Measurements from ENCODE around the gene GORASP2.

GORASP2 gene

DNA sequence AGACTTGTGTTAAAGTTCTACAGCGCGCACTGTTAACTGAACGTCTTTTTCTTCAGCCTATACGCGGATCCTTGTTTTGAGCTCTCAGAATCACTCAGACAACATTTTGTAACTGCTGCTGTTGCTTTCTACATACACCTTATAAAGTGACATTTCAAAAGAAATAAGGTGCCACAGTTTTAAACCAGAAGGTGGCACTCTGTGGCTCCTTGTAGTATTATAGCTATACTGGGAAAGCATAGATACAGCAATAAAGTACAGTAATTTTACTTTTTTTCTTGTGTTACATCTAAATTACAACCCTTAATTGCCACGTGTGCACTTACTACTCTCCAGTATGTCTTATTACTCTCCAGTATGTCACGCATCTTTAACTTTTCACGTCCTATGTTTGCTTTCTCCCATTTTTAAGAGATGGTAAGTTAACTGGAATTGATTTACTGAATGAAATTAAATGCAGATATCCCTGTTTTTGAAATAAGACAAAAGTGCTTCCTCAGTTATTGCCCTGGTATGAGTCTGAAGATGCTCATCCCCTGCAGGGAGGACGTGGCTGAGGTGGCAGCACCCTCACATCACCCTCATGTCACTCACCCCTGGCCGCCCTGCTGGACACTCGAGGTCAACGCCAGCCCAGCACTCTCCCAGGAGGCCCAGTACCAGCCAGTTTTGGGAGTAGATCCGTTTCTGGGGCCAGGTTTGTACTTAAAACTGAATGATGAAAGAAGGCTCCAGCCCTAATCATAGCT lies 37.8 kb downstream of the GORASP2 start:
- DNase-seq (ENCODE audit: low spot score): no peak

DNA sequence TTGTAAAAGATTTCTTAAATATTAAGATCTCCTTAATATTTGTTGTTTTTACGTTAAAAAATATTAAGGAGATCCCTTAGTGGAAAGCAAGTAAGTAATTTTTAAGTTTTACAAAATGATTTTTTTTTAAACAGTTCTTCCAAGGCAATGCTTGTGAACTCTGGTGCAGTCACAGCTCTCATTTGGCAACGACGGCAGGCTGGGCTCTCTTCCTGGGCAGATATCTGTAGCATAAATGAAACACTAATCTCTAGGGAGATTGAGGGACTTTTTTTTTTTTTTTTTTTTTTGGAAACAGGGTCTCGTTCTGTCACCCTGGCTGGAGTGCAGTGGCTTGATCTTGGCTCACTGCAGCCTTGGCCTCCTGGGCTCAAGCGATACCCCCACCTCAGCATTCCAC lies 38.5 kb downstream of the GORASP2 start:
- no peak for DNase-seq (ENCODE audit: low spot score)

GRCh38 chr2:170968205-170969003 lies 39.4 kb downstream of the GORASP2 start:
- DNase-seq (ENCODE audit: low spot score): no peak

DNA sequence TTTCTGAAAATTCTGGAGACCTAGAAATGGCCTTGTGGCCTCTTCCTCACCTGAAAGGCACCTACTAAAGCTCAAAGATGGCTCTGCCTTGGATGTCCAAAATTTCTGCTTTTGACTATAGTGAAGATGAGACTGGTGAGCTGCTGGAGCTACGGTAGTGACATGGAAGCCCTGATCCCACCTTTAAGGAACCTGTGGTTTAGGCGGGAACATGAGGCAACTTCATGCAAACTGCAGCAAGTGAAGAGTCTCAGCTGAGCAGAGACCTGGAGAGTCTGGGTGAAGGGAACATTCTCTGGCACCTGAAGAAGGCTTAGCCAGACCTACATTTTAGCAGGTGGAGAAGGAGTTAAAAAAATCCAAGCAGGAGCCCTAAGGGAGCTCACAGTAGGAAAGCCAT lies 40.0 kb downstream of the GORASP2 start:
- DNase-seq (ENCODE audit: low spot score): no peak

DNA sequence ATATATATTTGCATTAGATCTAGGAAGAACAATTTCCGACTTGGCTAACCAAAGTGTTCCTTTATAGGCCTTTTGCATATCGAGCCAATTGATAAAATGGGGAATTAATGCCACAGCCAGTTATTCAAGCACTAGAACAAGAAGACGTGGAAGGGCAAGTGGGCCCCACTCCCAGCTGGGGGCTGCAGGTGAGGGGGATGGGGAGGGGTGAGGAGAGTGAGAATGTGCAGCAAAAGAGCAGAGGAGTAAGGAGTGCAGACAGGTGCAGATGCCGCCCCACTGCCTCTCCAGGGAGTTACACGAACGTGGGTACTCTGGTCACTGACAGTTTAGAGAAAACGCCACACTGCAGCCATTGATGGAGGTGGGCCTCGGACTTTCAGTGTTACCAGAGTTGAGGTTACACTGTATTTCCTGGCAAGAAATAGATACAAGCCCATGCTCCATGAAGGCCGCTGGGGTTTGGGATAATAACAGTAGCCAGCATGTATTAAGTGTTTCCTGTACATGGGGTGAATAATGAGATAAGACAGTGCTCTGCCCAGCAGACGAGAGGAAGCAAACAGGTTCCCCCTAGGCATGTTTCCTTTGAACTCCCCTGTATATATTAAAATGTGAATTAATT lies 40.9 kb downstream of the GORASP2 start:
- DNase-seq (ENCODE audit: low spot score): no peak

DNA sequence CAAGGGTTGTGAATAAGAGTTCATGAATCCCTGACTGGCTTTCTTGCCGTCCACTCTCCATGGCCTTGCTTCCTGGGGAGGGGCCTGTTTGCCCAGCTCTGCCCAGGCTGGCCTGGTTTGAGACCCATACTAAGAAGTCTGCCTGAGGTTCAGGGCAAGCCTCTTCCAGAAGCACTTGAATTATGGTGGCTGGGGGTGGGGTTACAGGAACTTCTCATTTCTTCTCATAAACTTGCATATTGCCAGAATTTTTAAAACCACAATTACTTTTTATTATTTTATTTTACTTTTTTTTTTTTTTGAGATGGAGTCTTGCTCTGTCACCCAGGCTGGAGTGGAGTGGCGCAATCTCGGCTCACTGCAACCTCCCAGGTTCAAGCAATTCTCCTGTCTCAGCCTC lies 42.0 kb downstream of the GORASP2 start:
- DNase-seq (ENCODE audit: low spot score): no peak

- no peak for DNase-seq (ENCODE audit: low spot score)
Measured at GRCh38 chr2:170972296-170973224, 43.5 kb downstream of the GORASP2 start.

GRCh38 chr2:170973225-170973491 lies 44.1 kb downstream of the GORASP2 start:
- no peak for DNase-seq (ENCODE audit: low spot score)

- DNase-seq (ENCODE audit: low spot score): peak; percentile 84
Measured at GRCh38 chr2:170973492-170974303, 44.6 kb downstream of the GORASP2 start.

DNA sequence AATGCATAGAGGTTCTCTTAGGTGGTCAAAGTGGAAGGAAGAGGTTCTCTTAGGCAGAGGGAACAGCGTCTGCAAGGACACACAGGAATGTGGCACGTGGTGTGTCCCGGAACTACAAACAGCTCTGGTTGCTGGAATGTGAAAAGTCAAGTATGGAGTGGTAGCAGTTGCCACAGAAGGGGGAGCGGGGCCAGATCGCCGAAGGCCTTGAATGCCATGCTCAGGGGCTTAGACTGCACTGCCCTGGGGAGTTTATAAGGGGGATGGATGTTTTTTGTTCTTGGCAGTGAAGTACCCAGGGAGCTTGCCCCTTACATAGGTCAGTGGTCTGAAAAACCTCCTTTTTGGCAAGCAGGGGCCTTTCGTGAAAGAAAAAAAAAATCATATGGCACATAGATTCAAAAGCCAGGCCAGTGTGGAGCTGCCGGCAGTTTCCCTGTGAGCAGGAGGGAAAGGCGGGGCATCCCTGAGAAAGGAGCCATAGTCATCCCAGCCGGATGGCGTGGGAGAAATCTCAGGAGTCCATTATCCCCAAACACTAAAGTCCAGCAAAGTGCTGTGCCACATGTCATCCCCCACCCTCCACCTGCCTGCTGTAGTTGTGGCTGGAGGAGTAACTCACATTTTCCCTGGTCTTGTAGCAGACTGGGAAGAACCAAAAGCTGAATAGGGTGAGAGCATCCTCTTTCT lies 45.4 kb downstream of the GORASP2 start:
- no peak for DNase-seq (ENCODE audit: low spot score)

GRCh38 chr2:170975127-170975942 lies 46.3 kb downstream of the GORASP2 start:
- no peak for DNase-seq (ENCODE audit: low spot score)

DNA sequence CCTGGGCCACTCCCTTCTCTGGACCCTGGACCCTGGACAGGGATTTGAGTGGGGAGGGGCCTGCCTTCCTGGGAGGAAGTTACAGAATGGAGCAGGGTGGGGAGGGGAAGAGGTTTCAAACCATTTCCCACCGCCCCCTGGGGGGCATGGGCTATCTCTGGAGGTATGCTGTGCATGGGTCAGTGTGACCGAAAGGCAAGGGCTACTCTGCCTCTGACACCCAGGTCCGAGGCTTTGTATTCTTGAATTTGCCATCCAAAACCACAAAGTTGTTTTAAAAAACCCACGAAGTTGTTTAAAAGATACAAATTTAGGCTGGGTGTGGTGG lies 46.9 kb downstream of the GORASP2 start:
- DNase-seq (ENCODE audit: low spot score): no peak

GRCh38 chr2:170984079-170984478 lies 55.0 kb downstream of the GORASP2 start:
- DNase-seq (ENCODE audit: low spot score): no peak

DNA sequence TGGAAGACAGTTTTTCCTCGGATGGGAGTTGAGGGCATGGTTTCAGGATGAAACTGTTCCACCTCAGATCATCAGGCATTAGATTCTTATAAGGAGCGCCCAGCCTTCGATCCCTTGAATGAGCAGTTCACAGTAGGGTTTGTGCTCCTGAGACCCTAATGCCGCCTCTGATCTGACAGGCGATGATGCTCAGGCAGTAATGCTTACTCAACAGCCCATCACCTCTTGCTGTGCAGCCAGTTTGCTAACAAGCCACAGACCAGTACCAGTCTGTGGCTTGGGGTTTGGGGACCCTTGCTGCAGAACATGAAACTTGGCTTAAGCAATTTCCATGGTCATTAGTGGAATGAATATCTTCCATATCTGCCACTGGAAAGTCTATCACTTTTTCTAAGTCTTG lies 56.4 kb downstream of the GORASP2 start:
- no peak for DNase-seq (ENCODE audit: low spot score)

- DNase-seq (ENCODE audit: low spot score): no peak
Measured at GRCh38 chr2:170986566-170987258, 57.7 kb downstream of the GORASP2 start.

- DNase-seq (ENCODE audit: low spot score): no peak
Measured at GRCh38 chr2:170991398-170992182, 62.5 kb downstream of the GORASP2 start.

- DNase-seq (ENCODE audit: low spot score): no peak
Measured at GRCh38 chr2:170996316-170996715, 67.3 kb downstream of the GORASP2 start.

DNA sequence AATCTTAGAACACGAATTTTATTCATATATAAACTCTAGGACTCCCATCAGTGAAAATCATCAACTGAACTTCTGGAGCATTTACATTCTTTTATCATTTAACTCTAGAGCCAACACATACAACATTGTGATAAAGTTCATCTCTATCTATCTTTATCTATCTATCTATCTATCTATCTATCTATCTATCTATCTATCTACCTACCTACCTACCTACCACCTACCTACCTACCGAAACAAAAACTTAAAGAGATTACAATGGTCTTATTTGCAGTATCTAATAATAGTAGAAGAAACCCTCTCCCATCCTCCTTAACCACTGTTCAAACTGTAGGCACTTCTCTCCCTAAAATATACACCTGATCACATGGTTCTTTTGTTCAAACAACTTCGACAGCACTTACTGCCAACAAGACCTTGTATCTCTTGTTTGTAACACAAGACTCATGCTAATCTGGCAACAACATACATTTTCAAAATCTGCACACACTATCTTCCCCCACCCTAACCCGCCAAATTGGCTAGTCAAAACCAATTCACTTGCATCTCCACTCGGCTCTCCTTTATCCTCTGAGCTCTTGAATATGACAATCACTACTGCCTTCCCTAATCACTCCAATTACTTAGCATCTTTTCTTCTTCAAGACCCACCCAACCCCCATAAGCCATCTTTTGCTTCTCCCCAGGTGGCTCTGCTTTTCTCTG lies 69.0 kb downstream of the GORASP2 start:
- DNase-seq (ENCODE audit: low spot score): no peak

All from putamen (tissue), 1 donor.